Measurements from ENCODE around the gene GBP2.

The GBP2 gene

GRCh38 chr1:89060091-89060490, 65.8 kb downstream of the GBP2 start:
- no peak for DNase-seq

Data from DMS53 (cell line).